Psoas muscle (tissue), 8 donors: Measurements from ENCODE around the gene SRGAP3. TPM values are rescaled to one million over a fixed set of nuclear protein-coding genes. Genes with fewer than 3 reads are reported as not detected.

ENCODE experiments used
- ATAC-seq, 4 donors: fragments of 200-7000 bp; cut with Tn5 transposase; one replicate each; pipeline ENCODE4 v1.9.1; 2020; ENCODE audit warnings: moderate library complexity in 3 of 4, mild to moderate bottlenecking in 2 of 4
- DNase-seq, 2 donors: peaks; one replicate each; pipeline ENCODE4 v3.0.0-alpha.2; 2020
- H3K27ac ChIP-seq: fragments of 200-600 bp; one replicate; pipeline ENCODE4 v1.8.0; 2022
- H3K27me3 ChIP-seq, 3 donors: fragments of 200-600 bp in 1 of 3; one replicate each; pipeline versions ENCODE4 v1.6.1 to v1.8.0; 2013 to 2022; ENCODE audit warnings: low read length in 2 of 3, mild to moderate bottlenecking in 2 of 3, moderate library complexity in 1 of 3; ENCODE audit not compliant: insufficient read depth in 3 of 3
- H3K36me3 ChIP-seq, 2 donors: fragments of 200-600 bp in 1 of 2; one replicate each; pipeline versions ENCODE4 v1.6.1 to v1.8.0; 2013 to 2022; ENCODE audit warnings: low read depth in 1 of 2, mild to moderate bottlenecking in 1 of 2, moderate library complexity in 1 of 2; ENCODE audit not compliant: insufficient read depth in 1 of 2
- H3K4me1 ChIP-seq: fragments of 200-600 bp; one replicate; pipeline ENCODE4 v1.8.0; 2022
- H3K4me3 ChIP-seq: fragments of 200-600 bp; one replicate; pipeline ENCODE4 v1.8.0; 2022; ENCODE audit warnings: mild to moderate bottlenecking
- H3K9me3 ChIP-seq: fragments of 200-600 bp; one replicate; pipeline ENCODE4 v1.8.0; 2022
- WGBS, 3 donors: extraction: QIAGEN DNeasy Blood & Tissue Kit; methylation state at CpG; one replicate each; pipeline versions ENCODE4 v1.1.6 to v1.1.7; 2013; 5-methylcytosine and 5-hydroxymethylcytosine counted together
- intact Hi-C, 2 donors: fragments of 100-400 bp; cut with DNase I; formaldehyde crosslinking; loops; one replicate each; pipeline versions ENCODE4 v1.11.0 to v1.14.2; 2022
- polyA plus RNA-seq, 3 donors: library from polyadenylated mRNA; stranded (reverse); fragments of 200-250 nt; gene quantifications; one replicate each; pipeline ENCODE4 v1.2.3, GENCODE V29; 2013
- total RNA-seq, 4 donors: library from RNA; stranded (reverse); fragmentation: NEBNext Ultra II Directional in 2 of 4; extraction: Animal tissue kit (Norgen Biotek cat#: 25700) in 2 of 4; gene quantifications; one replicate each; pipeline versions ENCODE4 v1.2.1 to v1.2.4, GENCODE V29; 2021 to 2023
- TF ChIP-seq, protein P1 (sequence below): fragments of 200-600 bp; IDR thresholded peaks from one replicate; pipeline ENCODE4 v1.8.0; 2022; ENCODE audit warnings: antibody characterized with exemption
- donor health status: healthy with polysubstance abuse.
- donor health status: DM: no; HTN: no; CAD: no; lungs with moderate emphysema.
- donor health status: Bipolar disorder and iron deficiency.
- donor health status: healthy.
- donor health status: DM: yes; HTN: yes; CAD: no.
- donor health status: DM: no; HTN: no; CAD: no.
- donor health status: DM: no; HTN: no; CAD: no.
- donor health status: DM: yes; HTN: yes; CAD: no.

SRGAP3 gene
- total and polyA plus RNA-seq, 7 donors: 0.77 to 7.6 (median 1.9) TPM

DNA sequence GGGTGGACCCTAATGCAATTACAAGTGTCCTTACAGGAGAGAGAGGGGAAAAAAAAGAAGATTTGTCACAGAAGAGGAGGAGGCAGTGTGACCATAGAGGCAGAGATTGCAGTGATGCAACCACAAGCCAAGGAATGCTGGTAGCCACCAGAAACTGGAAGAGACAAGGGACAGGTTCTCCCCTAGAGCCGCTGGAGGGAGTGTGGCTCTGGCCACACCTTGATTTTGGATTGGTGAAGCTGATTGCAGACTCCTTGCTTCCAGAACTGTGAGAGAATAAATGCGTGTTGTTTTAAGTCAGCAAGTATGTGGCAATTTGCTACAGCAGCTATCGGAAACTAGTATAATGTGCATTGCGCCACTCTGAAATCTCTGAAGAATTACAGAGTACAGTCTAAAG lies 110.1 kb downstream of the SRGAP3 start:
- no peak for ATAC-seq

DNA sequence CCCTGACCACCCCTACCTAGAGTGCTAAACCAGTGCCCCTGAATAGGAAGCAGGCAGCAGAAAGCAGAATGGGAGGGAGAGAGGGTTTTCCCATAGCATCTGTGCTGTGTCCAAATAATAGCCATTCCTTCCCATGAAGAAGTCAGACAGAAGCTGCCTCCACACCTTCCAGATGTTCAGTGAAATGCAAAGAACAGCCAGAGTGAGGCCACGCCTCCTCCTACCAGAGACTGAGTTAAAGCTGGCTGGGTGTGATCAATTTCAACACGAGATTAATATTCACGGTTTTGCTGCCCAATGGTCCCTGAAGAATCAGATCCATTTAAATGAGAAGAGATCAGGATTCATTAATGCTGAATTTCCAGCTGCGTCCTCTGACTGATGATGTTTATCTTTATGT lies 111.8 kb downstream of the SRGAP3 start:
- H3K4me3 ChIP-seq: no peak overlapping the region
- H3K4me1 ChIP-seq: peaks cover 12% of the 10 kb centered on the region
- no peak overlapping the region for H3K27ac ChIP-seq
- no peaks in the 10 kb centered on the region for H3K36me3 ChIP-seq
- no peaks in the 10 kb centered on the region for H3K9me3 ChIP-seq
- TF ChIP-seq, protein P1, sequence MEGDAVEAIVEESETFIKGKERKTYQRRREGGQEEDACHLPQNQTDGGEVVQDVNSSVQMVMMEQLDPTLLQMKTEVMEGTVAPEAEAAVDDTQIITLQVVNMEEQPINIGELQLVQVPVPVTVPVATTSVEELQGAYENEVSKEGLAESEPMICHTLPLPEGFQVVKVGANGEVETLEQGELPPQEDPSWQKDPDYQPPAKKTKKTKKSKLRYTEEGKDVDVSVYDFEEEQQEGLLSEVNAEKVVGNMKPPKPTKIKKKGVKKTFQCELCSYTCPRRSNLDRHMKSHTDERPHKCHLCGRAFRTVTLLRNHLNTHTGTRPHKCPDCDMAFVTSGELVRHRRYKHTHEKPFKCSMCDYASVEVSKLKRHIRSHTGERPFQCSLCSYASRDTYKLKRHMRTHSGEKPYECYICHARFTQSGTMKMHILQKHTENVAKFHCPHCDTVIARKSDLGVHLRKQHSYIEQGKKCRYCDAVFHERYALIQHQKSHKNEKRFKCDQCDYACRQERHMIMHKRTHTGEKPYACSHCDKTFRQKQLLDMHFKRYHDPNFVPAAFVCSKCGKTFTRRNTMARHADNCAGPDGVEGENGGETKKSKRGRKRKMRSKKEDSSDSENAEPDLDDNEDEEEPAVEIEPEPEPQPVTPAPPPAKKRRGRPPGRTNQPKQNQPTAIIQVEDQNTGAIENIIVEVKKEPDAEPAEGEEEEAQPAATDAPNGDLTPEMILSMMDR: no peak
- no peak for ATAC-seq
- H3K27me3 ChIP-seq: peaks cover 0 to 4% (median 0%) of the 10 kb centered on the region in 3 donors
- 74 to 81% (median 79%) methylated on average over 4 of the region's 4 CpGs for WGBS, 3 donors
- intact Hi-C loops: no loop called here
- no peak for DNase-seq

More for the DNA sequence above, 110.1 kb downstream of the SRGAP3 start:
- TF ChIP-seq, protein P1: no peak
- H3K27ac ChIP-seq: no peak overlapping the region
- WGBS, 3 donors: 96 to 99% (median 97%) methylated on average over 4 of the region's 4 CpGs
- peaks cover 0 to 4% (median 0%) of the 10 kb centered on the region in 3 donors for H3K27me3 ChIP-seq
- H3K9me3 ChIP-seq: no peaks in the 10 kb centered on the region
- DNase-seq: no peak
- peaks cover 16% of the 10 kb centered on the region for H3K4me1 ChIP-seq
- no peaks in the 10 kb centered on the region for H3K36me3 ChIP-seq
- no peak overlapping the region for H3K4me3 ChIP-seq
- intact Hi-C loops: no loop called here

DNA sequence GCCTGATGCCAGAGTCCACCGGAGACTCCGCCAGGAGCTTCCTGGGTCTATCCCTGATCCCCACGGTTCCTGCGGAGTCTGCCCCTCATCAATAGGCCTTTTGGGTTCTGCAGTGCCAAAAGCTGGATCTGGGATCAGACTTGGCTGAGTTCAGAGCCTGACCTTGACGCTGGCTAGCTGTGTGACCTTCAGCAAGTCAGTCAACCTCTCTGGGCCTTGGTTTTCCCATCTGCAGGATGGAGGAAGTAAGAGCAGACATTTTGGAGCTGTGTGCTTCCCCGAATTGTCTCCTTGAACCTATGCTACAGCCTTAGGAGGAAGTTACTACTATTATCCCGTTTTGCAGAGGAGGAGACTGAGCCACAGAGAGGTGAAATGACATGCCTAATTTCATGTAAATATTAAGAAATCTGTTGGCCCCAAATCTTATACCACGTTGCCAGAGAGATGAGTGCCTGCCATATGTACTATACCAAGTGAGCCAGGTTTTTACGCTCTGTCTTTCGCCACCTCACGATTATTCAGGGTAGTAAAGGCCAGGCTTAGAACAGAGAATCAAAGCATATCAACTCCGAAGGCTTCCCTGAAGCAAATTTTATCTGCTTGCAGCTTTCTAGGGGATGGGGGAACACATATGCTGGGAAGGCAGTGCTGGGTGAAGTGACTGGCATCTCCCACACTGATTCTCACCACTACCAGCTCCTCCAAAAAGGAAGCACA lies 112.5 kb downstream of the SRGAP3 start:
- no peak for ATAC-seq
- no peaks in the 10 kb centered on the region for H3K9me3 ChIP-seq
- H3K27me3 ChIP-seq: peaks cover 0 to 4% (median 0%) of the 10 kb centered on the region in 3 donors
- peaks cover 4% of the 10 kb centered on the region for H3K4me1 ChIP-seq
- intact Hi-C loops: no loop called here
- TF ChIP-seq, protein P1: no peak
- 83 to 85% (median 84%) methylated on average over 12 of the region's 12 CpGs for WGBS, 3 donors
- H3K4me3 ChIP-seq: peak overlapping the region; percentile 63
- no peak for DNase-seq
- H3K36me3 ChIP-seq: no peaks in the 10 kb centered on the region
- no peak overlapping the region for H3K27ac ChIP-seq

DNA sequence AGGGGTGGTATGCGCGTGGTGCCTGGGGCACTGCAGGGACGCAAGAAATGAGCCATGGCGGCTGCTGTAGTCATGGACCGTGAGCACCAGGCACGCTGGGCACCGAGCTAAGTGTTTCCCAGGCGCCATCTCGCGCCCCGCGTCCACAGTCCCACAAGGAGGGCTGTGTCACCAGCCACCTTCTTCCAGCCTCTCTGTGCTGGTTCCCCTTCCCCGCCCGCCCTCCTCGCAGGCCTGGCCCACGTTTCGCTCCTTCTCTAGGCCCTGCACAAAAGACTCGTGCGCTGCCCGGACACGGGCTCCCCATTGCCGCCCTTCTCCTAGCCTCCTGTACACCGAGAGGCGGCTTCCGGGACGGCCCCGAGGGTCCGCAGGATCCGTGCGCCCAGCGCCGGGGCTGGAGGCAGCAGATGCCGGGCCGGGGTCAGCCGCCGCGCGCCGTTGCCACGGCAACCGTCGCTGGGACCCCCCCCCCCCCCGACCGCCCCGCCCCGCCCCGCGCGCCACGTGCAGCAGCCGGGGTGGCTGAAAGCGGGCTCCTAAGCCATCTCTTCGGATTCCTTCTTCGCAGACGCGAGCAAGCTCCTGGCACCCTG lies 113.4 kb downstream of the SRGAP3 start:
- Histone ChIP-seq H3K4me3 (peak overlapping the region; percentile 63), H3K4me1 (no peaks in the 10 kb centered on the region), H3K9me3 (no peaks in the 10 kb centered on the region), H3K36me3 (no peaks in the 10 kb centered on the region), H3K27me3 (peaks cover 0 to 4% (median 0%) of the 10 kb centered on the region in 3 donors), H3K27ac (no peak overlapping the region)
- intact Hi-C loops: no loop called here
- peak; percentile 36 to 80 (median 69) for ATAC-seq
- TF ChIP-seq, protein P1: no peak
- 15 to 21% (median 17%) methylated on average over 37 to 54 of the region's 56 CpGs for WGBS, 3 donors
- peak; percentile 23 to 63 for DNase-seq
